Measurements from ENCODE around the gene ASB1. TPM values are rescaled to one million over a fixed set of nuclear protein-coding genes. Genes with fewer than 3 reads are reported as not detected.

ASB1 gene
- total RNA-seq, 1 donor from 2014 or later: 34.4 TPM

- Mint-ChIP-seq H3K27me3 (no peaks in the 10 kb centered on the region), H3K36me3 (no peaks in the 10 kb centered on the region), H3K27ac (no peak overlapping the region), H3K4me1 (ENCODE audit: unreplicated experiment) (no peaks in the 10 kb centered on the region), H3K4me3 (no peak overlapping the region), H3K9me3 (peaks cover 8% of the 10 kb centered on the region)
- DNase-seq (ENCODE audit: extremely low spot score, unreplicated experiment): no peak
- TF ChIP-seq, protein P1, sequence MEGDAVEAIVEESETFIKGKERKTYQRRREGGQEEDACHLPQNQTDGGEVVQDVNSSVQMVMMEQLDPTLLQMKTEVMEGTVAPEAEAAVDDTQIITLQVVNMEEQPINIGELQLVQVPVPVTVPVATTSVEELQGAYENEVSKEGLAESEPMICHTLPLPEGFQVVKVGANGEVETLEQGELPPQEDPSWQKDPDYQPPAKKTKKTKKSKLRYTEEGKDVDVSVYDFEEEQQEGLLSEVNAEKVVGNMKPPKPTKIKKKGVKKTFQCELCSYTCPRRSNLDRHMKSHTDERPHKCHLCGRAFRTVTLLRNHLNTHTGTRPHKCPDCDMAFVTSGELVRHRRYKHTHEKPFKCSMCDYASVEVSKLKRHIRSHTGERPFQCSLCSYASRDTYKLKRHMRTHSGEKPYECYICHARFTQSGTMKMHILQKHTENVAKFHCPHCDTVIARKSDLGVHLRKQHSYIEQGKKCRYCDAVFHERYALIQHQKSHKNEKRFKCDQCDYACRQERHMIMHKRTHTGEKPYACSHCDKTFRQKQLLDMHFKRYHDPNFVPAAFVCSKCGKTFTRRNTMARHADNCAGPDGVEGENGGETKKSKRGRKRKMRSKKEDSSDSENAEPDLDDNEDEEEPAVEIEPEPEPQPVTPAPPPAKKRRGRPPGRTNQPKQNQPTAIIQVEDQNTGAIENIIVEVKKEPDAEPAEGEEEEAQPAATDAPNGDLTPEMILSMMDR (conservative IDR thresholded peaks at IDR 0.05): no peak
Observed at GRCh38 chr2:238476258-238476657, 49.5 kb downstream of the ASB1 start.

DNA sequence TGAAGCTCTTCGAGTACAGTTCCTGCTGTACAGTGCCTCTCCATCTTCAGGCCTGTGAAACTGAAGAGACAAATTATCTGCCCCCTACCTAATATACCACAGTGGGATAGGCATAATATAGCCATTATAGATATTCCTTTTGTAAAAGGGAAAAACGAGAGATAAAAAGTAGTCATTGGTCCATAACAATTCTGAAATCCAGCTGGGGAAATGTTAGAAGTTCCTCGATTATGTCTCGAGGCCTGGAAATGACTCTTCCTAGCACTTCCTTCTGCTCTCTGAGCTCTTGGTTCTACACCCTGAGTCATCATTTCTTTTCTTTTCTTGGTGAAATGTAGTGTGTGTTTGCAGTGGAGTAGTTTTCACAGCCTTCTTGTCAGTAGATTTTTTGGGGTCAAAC, 51.5 kb downstream of the ASB1 start:
- Mint-ChIP-seq H3K4me1 (ENCODE audit: unreplicated experiment) (no peaks in the 10 kb centered on the region), H3K36me3 (no peaks in the 10 kb centered on the region), H3K27ac (no peak overlapping the region), H3K9me3 (peaks cover 8% of the 10 kb centered on the region), H3K4me3 (no peak overlapping the region), H3K27me3 (no peaks in the 10 kb centered on the region)
- TF ChIP-seq, protein P1 (conservative IDR thresholded peaks at IDR 0.05): no peak
- DNase-seq (ENCODE audit: extremely low spot score, unreplicated experiment): no peak

DNA sequence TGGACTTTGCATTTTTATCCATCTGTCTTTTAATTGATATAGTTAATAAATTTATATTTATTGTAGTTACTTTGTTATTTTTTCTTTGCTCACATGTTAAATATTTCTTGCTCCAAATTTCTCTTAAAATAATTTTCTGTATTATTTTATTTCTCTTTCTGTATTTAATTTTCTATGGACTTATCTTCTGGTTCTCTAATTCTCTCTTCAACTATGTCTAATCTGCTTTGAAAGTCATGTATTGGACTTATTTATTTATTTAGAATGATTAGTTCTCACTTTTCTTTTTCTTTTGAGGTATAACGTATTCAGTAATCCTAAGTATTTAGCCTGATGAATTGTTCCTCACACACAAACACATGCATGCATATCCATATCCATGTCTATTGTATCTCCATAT, 53.1 kb downstream of the ASB1 start:
- Mint-ChIP-seq H3K36me3 (no peaks in the 10 kb centered on the region), H3K27me3 (no peaks in the 10 kb centered on the region), H3K4me1 (ENCODE audit: unreplicated experiment) (no peaks in the 10 kb centered on the region), H3K9me3 (peaks cover 8% of the 10 kb centered on the region), H3K4me3 (no peak overlapping the region), H3K27ac (no peak overlapping the region)
- TF ChIP-seq, protein P1 (conservative IDR thresholded peaks at IDR 0.05): no peak
- DNase-seq (ENCODE audit: extremely low spot score, unreplicated experiment): no peak

GRCh38 chr2:238483021-238483420, 56.3 kb downstream of the ASB1 start:
- no peak for DNase-seq (ENCODE audit: extremely low spot score, unreplicated experiment)
- Mint-ChIP-seq H3K27me3 (no peaks in the 10 kb centered on the region), H3K9me3 (peaks cover 8% of the 10 kb centered on the region), H3K4me3 (no peak overlapping the region), H3K36me3 (no peaks in the 10 kb centered on the region), H3K27ac (no peak overlapping the region), H3K4me1 (ENCODE audit: unreplicated experiment) (no peaks in the 10 kb centered on the region)
- TF ChIP-seq, protein P1 (conservative IDR thresholded peaks at IDR 0.05): no peak

DNA sequence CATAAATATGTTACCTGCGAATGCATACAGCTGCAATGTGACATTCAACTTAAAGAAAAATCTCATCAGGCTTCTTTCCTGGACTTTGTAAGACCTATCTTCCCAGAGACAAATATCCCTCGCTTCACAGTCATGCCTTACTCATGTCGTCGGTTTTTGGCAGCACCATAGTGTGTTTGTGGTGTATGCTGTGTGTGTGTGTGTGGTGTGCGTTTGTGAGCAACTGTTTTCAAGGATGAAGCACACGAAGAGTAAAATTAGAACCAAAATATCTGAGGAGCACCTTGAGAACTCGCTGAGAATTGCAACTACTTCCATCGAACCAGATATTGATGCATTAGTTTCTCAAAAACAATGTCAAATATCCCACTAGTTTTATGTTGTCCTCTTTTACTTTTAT, 56.9 kb downstream of the ASB1 start:
- no peak overlapping the region for H3K27ac Mint-ChIP-seq
- TF ChIP-seq, protein P1 (conservative IDR thresholded peaks at IDR 0.05): no peak
- H3K4me3 Mint-ChIP-seq: no peak overlapping the region
- no peaks in the 10 kb centered on the region for H3K36me3 Mint-ChIP-seq
- H3K9me3 Mint-ChIP-seq: peaks cover 8% of the 10 kb centered on the region
- H3K4me1 Mint-ChIP-seq (ENCODE audit: unreplicated experiment): no peaks in the 10 kb centered on the region
- no peak for DNase-seq (ENCODE audit: extremely low spot score, unreplicated experiment)
- no peaks in the 10 kb centered on the region for H3K27me3 Mint-ChIP-seq

Data from type B pancreatic cell (in vitro differentiated cells).